GM12878 (cell line): Measurements from ENCODE around the gene SC5D. TPM values are rescaled to one million over a fixed set of nuclear protein-coding genes. Genes with fewer than 3 reads are reported as not detected.

Source experiments
- ATAC-seq: fragments of 200-7000 bp; cut with Tn5 transposase; 3 replicates; pipeline ENCODE4 v1.9.1; 2020; ENCODE audit warnings: mild to moderate bottlenecking, moderate library complexity
- BruUV-seq: library from RNA; stranded (reverse); fragments of 400-500 nt; replicated peaks from 2 replicates; lab custom pipeline; 2021; lab: Mats Ljungman, UMichigan
- CTCF ChIA-PET: fragments of 300-600 bp; sonication (Branson Sonifier 250); formaldehyde crosslinking; extraction: SDS; loops from one replicate; lab custom pipeline; 2021; ENCODE audit warnings: inconsistent platforms; lab: Yijun Ruan, JAX
- POLR2A ChIA-PET: fragments of 350-600 bp; formaldehyde crosslinking; extraction: SDS; loops from one replicate; lab custom pipeline; 2021; ENCODE audit warnings: inconsistent platforms; lab: Charles Lee
- RAD21 ChIA-PET: fragments of 300-600 bp; sonication (Branson Sonifier 250); formaldehyde crosslinking; loops from one replicate; lab custom pipeline; 2023; ENCODE audit warnings: antibody characterized with exemption; ENCODE audit not compliant: unreplicated experiment; lab: Charles Lee
- SMC1A ChIA-PET: fragments of 300-600 bp; sonication (Branson Sonifier 250); formaldehyde crosslinking; loops from one replicate; lab custom pipeline; 2023; ENCODE audit not compliant: unreplicated experiment, uncharacterized antibody; lab: Charles Lee
- DNase-seq: peaks from one replicate; pipeline ENCODE4 v3.0.0-alpha.2; 2011; ENCODE audit warnings: low read depth, low spot score
- FAIRE-seq: peaks from 3 replicates; lab custom pipeline; 2011; peaks lifted over from hg19 to GRCh38; lab: Jason Lieb, UNC
- H2AFZ ChIP-seq: 2 replicates; pipeline ENCODE4 v1.6.0; 2011; ENCODE audit warnings: low read depth, low read length, control low read depth; ENCODE audit not compliant: control insufficient read depth
- H3K27ac ChIP-seq: 2 replicates; pipeline ENCODE4 v1.5.1; 2011; ENCODE audit warnings: control low read depth; ENCODE audit not compliant: control insufficient read depth, insufficient read depth
- H3K27me3 ChIP-seq, 2 experiments: replicated peaks in 1 of 2; 2 replicates each; pipeline versions ENCODE4 v1.6.0 to v1.6.1; 2011; ENCODE audit warnings: low read length in 1 of 2; ENCODE audit not compliant: control insufficient read depth in 2 of 2, insufficient read depth in 2 of 2
- H3K36me3 ChIP-seq, 2 experiments: 2 replicates each; pipeline ENCODE4 v1.5.1; 2011; ENCODE audit warnings: low read length in 1 of 2; ENCODE audit not compliant: control insufficient read depth in 2 of 2, insufficient read depth in 2 of 2
- H3K4me1 ChIP-seq: 2 replicates; pipeline ENCODE4 v1.6.1; 2011; ENCODE audit warnings: mild to moderate bottlenecking, low read length, moderate library complexity, mixed read lengths; ENCODE audit not compliant: control insufficient read depth, insufficient read depth
- H3K4me2 ChIP-seq: 2 replicates; pipeline ENCODE4 v1.6.0; 2011; ENCODE audit warnings: control low read depth; ENCODE audit not compliant: control insufficient read depth, insufficient read depth
- H3K4me3 ChIP-seq: fragments of 200-600 bp; sonication (generic); 2 replicates; pipeline ENCODE4 v1.5.1; 2016
- H3K79me2 ChIP-seq: 2 replicates; pipeline ENCODE4 v1.6.0; 2011; ENCODE audit warnings: low read length; ENCODE audit not compliant: control insufficient read depth, insufficient read depth
- H3K9ac ChIP-seq: 2 replicates; pipeline ENCODE4 v1.8.0; 2011; ENCODE audit warnings: low read length, control low read depth, mixed read lengths; ENCODE audit not compliant: control insufficient read depth, insufficient read depth
- H3K9me3 ChIP-seq: replicated peaks from 3 replicates; pipeline ENCODE4 v1.5.1; 2011; ENCODE audit warnings: mild to moderate bottlenecking, low read length; ENCODE audit not compliant: control insufficient read depth, insufficient read depth
- H4K20me1 ChIP-seq: 2 replicates; pipeline ENCODE4 v1.6.0; 2011; ENCODE audit not compliant: control insufficient read depth, insufficient read depth
- CBX3 ChIP-seq: fragments of 200-600 bp; sonication (generic); IDR thresholded peaks from 2 replicates; pipeline ENCODE4 v1.6.1; 2016; ENCODE audit warnings: low read depth, borderline replicate concordance
- CEBPB ChIP-seq, 2 experiments: fragments of 150-350 bp in 1 of 2; IDR thresholded peaks; 2 replicates each; pipeline ENCODE4 v1.6.1; 2012 to 2014; ENCODE audit warnings: low read depth in 2 of 2, low read length in 2 of 2, borderline replicate concordance in 1 of 2, inconsistent platforms in 1 of 2
- CHD1 ChIP-seq: IDR thresholded peaks from 2 replicates; pipeline ENCODE4 v1.6.1; 2012; ENCODE audit warnings: low read depth, low read length, improper control_type of control experiment
- IKZF1 ChIP-seq: fragments of 450-650 bp; conservative IDR thresholded peaks from 2 replicates; pipeline ENCODE4 v1.6.1; 2017; ENCODE audit warnings: antibody characterized with exemption, mild to moderate bottlenecking
- IKZF2 ChIP-seq, 2 experiments: fragments of 450-650 bp; IDR thresholded peaks; 2 replicates each; pipeline ENCODE4 v1.6.1; 2017; ENCODE audit warnings: mild to moderate bottlenecking in 2 of 2, moderate library complexity in 2 of 2
- NR2C2 ChIP-seq: IDR thresholded peaks from 2 replicates; pipeline ENCODE4 v1.6.1; 2011; ENCODE audit warnings: borderline replicate concordance, low read depth; ENCODE audit not compliant: control insufficient read depth, insufficient read length
- POLR2AphosphoS2 ChIP-seq: IDR thresholded peaks from 2 replicates; pipeline ENCODE4 v1.6.1; 2011; ENCODE audit warnings: low read depth, mild to moderate bottlenecking, low read length, improper control_type of control experiment, moderate library complexity
- TCF12 ChIP-seq: IDR thresholded peaks from 2 replicates; pipeline ENCODE4 v1.6.1; 2011; ENCODE audit warnings: low read depth, mild to moderate bottlenecking, low read length
- TCF3 ChIP-seq: IDR thresholded peaks from 2 replicates; pipeline ENCODE4 v1.6.1; 2012; ENCODE audit warnings: low read depth, mild to moderate bottlenecking, low read length, borderline replicate concordance; ENCODE audit not compliant: insufficient read depth
- WGBS: methylation state at CpG from one replicate; pipeline ENCODE4 v1.1.6; 2016; ENCODE audit warnings: low lambda C conversion rate; ENCODE audit not compliant: insufficient replicate concordance, insufficient coverage; ENCODE audit errors: missing lambda C conversion rate; 5-methylcytosine and 5-hydroxymethylcytosine counted together
- in situ Hi-C: fragments of 300-500 bp; cut with MboI; formaldehyde crosslinking; loops from 9 replicates; pipeline ENCODE4 v1.14.3; 2018; ENCODE audit warnings: mixed read lengths
- intact Hi-C: fragments of 100-400 bp; cut with micrococcal nuclease; formaldehyde crosslinking; loops from one replicate; pipeline ENCODE4 v1.14.2; 2022; ENCODE audit not compliant: unreplicated experiment
- polyA plus RNA-seq, 11 experiments: library from polyadenylated mRNA; depleted of rRNA in 4 of 11; unstranded in 6 of 11; stranded (reverse) in 5 of 11; fragments of >200 nt; fragmentation: Nextera tagmentation in 4 of 11; fragmentation: Illumina TruSeq in 1 of 11; extraction: Ambion mirVana in 4 of 11; extraction: Trizol in 1 of 11; gene quantifications; 1 replicate in 1 of 11; 2 replicates in 10 of 11; pipeline versions ENCODE4 v1.2.1 to v1.2.3, GENCODE V29; 2011 to 2016; ENCODE audit warnings: inconsistent platforms in 2 of 11, missing spikeins in 2 of 11, low read depth in 1 of 11
- total RNA-seq, 4 experiments: library from RNA; depleted of rRNA in 3 of 4; stranded (reverse); fragments of >200 nt in 3 of 4; fragmentation: Illumina TruSeq in 1 of 4; extraction: Trizol in 1 of 4; gene quantifications; 2 replicates each; pipeline versions ENCODE4 v1.2.1 to v1.2.3, GENCODE V29; 2013 to 2021
- TF ChIP-seq, protein P1 (sequence below): fragments of 450-650 bp; IDR thresholded peaks from 2 replicates; pipeline ENCODE4 v1.6.1; 2017; ENCODE audit warnings: antibody characterized with exemption, mild to moderate bottlenecking, moderate library complexity
- TF ChIP-seq, protein P2 (sequence below): IDR thresholded peaks from 2 replicates; pipeline ENCODE4 v1.6.1; 2011; ENCODE audit warnings: borderline replicate concordance, low read depth, mild to moderate bottlenecking, moderate library complexity, low read length; ENCODE audit not compliant: insufficient read depth, poor library complexity, severe bottlenecking
- TF ChIP-seq, protein P3 (sequence below): fragments of 450-650 bp; IDR thresholded peaks from 2 replicates; pipeline ENCODE4 v1.6.1; 2017; ENCODE audit warnings: low read depth, mild to moderate bottlenecking, moderate library complexity
- TF ChIP-seq, protein P4 (sequence below): fragments of 450-650 bp; IDR thresholded peaks from 2 replicates; pipeline ENCODE4 v1.6.1; 2017; ENCODE audit warnings: mild to moderate bottlenecking

SC5D gene
- total and polyA plus RNA-seq, 10 of the 15 experiments (the other 5 are each of a cell fraction or from before 2014, with no cell fraction given), result 23.7 to 134 (median 30.8) TPM

DNA sequence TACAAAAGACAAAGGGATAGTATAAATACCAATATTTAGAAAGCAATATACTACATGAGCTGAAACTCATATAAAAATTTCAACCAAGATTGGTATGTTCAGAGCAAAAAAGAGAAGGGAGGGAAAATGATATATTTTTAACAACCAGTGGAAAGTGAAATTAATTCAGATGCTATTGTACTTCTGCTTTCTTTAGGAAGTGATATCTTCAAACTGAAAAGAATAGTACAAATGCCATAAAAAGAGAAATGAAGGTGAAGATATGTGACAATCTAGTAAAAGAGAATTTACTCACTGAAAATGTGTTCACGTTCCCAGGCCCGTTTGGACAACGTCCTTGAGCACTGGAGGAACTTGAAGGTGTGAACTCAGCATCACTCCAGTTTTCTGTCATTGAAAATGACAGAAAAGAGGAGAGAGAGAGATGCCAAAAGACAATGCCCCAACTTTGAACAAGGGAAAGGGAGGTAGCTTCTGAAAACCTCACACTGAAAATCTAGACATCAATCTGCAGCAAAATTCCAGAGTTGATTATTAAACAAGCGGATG is 47.5 kb downstream of the SC5D start (continued):
- TF ChIP-seq, protein P1, sequence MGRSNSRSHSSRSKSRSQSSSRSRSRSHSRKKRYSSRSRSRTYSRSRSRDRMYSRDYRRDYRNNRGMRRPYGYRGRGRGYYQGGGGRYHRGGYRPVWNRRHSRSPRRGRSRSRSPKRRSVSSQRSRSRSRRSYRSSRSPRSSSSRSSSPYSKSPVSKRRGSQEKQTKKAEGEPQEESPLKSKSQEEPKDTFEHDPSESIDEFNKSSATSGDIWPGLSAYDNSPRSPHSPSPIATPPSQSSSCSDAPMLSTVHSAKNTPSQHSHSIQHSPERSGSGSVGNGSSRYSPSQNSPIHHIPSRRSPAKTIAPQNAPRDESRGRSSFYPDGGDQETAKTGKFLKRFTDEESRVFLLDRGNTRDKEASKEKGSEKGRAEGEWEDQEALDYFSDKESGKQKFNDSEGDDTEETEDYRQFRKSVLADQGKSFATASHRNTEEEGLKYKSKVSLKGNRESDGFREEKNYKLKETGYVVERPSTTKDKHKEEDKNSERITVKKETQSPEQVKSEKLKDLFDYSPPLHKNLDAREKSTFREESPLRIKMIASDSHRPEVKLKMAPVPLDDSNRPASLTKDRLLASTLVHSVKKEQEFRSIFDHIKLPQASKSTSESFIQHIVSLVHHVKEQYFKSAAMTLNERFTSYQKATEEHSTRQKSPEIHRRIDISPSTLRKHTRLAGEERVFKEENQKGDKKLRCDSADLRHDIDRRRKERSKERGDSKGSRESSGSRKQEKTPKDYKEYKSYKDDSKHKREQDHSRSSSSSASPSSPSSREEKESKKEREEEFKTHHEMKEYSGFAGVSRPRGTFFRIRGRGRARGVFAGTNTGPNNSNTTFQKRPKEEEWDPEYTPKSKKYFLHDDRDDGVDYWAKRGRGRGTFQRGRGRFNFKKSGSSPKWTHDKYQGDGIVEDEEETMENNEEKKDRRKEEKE, result no peak
- TF ChIP-seq, protein P2, sequence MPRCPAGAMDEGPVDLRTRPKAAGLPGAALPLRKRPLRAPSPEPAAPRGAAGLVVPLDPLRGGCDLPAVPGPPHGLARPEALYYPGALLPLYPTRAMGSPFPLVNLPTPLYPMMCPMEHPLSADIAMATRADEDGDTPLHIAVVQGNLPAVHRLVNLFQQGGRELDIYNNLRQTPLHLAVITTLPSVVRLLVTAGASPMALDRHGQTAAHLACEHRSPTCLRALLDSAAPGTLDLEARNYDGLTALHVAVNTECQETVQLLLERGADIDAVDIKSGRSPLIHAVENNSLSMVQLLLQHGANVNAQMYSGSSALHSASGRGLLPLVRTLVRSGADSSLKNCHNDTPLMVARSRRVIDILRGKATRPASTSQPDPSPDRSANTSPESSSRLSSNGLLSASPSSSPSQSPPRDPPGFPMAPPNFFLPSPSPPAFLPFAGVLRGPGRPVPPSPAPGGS, result no peak
- TF ChIP-seq TCF3 (no peak), IKZF1 (0 out of 2 replicates have a peak, but pooled peaks have one; percentile 37)
- TF ChIP-seq, all 136 proteins: peak for 11

DNA sequence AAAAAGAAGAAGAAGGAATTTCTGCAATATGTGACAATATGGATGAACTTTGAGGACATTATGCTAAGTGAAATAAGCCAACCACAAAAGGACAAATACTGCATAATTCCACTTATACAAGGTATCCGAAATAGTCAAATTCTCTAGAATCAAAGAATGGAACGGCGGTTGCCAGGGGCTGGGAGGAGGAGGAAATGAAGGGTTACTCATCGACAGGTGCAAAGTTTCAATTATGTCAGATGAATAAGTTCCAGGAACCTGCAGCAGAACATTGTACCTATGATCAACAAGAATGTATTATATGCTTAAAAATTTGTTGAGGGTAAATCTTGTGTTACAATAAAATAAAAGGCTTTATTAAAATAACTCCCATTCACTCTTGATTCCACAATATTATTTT is 49.0 kb downstream of the SC5D start:
- peak overlapping the region; percentile 70 for H3K27ac ChIP-seq
- H3K9ac ChIP-seq, result no peak overlapping the region; the same call in 1 of the 2 replicates
- 48% methylated on average over 4 of the region's 4 CpGs for WGBS
- no peaks in the 10 kb centered on the region for H4K20me1 ChIP-seq
- peak; percentile 56 for ATAC-seq
- H3K79me2 ChIP-seq, result no peaks in the 10 kb centered on the region
- H3K4me1 ChIP-seq, result peaks cover 53% of the 10 kb centered on the region
- no peaks in the 10 kb centered on the region for H3K36me3 ChIP-seq
- POLR2A ChIA-PET, result interaction anchor here (7.6 kb wide), 1 partner anchor 25 kb away, joined by 70 read pairs; no protein-coding TSS in a partner anchor
- RAD21 ChIA-PET, result interaction anchor here (0.6 to 7.8 kb wide), 2 partner anchors 28 to 89 kb away, joined by 5 to 92 read pairs; no protein-coding TSS in a partner anchor
- no peak overlapping the region for H2AFZ ChIP-seq
- CTCF ChIA-PET, result no interaction called here
- in situ Hi-C loops (no loop called here), intact Hi-C loops (loop anchor here (2.0 kb wide), 1 partner anchor 25 kb away; no protein-coding TSS in a partner anchor)
- H3K27me3 ChIP-seq, result no peaks in the 10 kb centered on the region
- FAIRE-seq, result no peak
- BruUV-seq, result no TSS peak
- DNase-seq, result no peak
- H3K4me2 ChIP-seq, result peak overlapping the region; percentile 44; the same call in 1 of the 2 replicates
- H3K4me3 ChIP-seq, result no peak overlapping the region
- SMC1A ChIA-PET, result interaction anchor here (0.6 to 17.0 kb wide), 4 partner anchors 13 to 106 kb away, joined by 3 to 338 read pairs (median 4); no protein-coding TSS in a partner anchor
- no peaks in the 10 kb centered on the region for H3K9me3 ChIP-seq
- TF ChIP-seq IKZF2 (IDR thresholded peaks at IDR 0.05) (peak; percentile 32 to 47; a peak in 2 of 4 replicates), CHD1 (no peak), POLR2AphosphoS2 (no peak), TCF12 (peak; percentile 64; the same call in 1 of the 2 replicates), CEBPB (IDR thresholded peaks at IDR 0.05; ENCODE audit: borderline replicate concordance in 1 of 2, low read depth in 2 of 2, low read length in 2 of 2) (no peak), NR2C2 (no peak), CBX3 (no peak)
- TF ChIP-seq, protein P3, sequence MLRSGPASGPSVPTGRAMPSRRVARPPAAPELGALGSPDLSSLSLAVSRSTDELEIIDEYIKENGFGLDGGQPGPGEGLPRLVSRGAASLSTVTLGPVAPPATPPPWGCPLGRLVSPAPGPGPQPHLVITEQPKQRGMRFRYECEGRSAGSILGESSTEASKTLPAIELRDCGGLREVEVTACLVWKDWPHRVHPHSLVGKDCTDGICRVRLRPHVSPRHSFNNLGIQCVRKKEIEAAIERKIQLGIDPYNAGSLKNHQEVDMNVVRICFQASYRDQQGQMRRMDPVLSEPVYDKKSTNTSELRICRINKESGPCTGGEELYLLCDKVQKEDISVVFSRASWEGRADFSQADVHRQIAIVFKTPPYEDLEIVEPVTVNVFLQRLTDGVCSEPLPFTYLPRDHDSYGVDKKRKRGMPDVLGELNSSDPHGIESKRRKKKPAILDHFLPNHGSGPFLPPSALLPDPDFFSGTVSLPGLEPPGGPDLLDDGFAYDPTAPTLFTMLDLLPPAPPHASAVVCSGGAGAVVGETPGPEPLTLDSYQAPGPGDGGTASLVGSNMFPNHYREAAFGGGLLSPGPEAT, result 0 out of 2 replicates have a peak, but pooled peaks have one; percentile 19
- TF ChIP-seq, protein P4, sequence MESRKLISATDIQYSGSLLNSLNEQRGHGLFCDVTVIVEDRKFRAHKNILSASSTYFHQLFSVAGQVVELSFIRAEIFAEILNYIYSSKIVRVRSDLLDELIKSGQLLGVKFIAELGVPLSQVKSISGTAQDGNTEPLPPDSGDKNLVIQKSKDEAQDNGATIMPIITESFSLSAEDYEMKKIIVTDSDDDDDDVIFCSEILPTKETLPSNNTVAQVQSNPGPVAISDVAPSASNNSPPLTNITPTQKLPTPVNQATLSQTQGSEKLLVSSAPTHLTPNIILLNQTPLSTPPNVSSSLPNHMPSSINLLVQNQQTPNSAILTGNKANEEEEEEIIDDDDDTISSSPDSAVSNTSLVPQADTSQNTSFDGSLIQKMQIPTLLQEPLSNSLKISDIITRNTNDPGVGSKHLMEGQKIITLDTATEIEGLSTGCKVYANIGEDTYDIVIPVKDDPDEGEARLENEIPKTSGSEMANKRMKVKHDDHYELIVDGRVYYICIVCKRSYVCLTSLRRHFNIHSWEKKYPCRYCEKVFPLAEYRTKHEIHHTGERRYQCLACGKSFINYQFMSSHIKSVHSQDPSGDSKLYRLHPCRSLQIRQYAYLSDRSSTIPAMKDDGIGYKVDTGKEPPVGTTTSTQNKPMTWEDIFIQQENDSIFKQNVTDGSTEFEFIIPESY, result no peak
